GM10248 (cell line): ENCODE results near the gene TMIE.

Source experiments
- CTCF ChIA-PET: fragments of 300-600 bp; sonication (Branson Sonifier 250); formaldehyde crosslinking; extraction: SDS; loops from one replicate; lab custom pipeline; 2021; ENCODE audit warnings: antibody characterized with exemption; lab: Yijun Ruan, JAX
- POLR2A ChIA-PET: fragments of 350-650 bp; sonication (Branson Sonifier 250); formaldehyde crosslinking; extraction: SDS; loops from one replicate; lab custom pipeline; 2020; ENCODE audit warnings: antibody characterized with exemption; lab: Yijun Ruan, JAX
- DNase-seq: peaks from one replicate; pipeline ENCODE4 v3.0.0; 2012; ENCODE audit errors: extremely low spot score
- TF ChIP-seq, protein P1 (sequence below): IDR thresholded peaks from 2 replicates; pipeline ENCODE4 v1.5.1; 2012; ENCODE audit warnings: mild to moderate bottlenecking, low read depth; ENCODE audit errors: extremely low read depth, missing control alignments, control extremely low read depth

TMIE gene

DNA sequence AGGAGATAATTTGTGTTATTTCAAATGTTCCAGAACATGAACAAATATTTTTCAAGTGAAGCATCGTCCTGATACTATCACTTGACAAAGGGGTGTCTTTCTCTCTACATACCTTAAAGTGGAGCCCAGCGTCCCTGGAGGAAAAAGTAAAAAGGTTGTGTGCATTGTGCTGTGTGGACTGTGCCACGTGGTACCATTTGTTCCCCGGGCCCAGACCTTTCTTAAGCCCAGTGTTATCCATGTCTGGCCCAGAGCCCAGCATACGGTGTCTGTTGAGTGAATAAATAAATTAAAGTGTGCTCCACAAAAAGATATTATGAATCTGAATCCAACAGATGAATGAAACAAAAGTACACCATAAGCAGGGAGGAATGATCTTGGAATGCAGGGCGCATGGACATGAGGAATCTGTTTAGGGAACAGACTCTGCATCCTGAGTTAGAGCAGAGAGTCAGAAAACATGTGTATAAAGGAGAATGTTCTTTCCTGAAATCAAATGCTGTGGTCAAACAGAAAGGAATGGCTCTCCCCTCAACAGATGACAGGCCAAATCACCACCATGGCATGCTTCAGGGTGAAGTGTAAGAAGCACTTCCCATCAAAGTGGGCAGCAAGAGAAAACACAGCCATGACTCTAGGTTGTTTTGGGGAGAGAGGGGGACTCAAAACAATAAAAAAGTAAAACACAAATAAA is 24.6 kb downstream of the TMIE start:
- POLR2A ChIA-PET: no interaction called here
- TF ChIP-seq, protein P1, sequence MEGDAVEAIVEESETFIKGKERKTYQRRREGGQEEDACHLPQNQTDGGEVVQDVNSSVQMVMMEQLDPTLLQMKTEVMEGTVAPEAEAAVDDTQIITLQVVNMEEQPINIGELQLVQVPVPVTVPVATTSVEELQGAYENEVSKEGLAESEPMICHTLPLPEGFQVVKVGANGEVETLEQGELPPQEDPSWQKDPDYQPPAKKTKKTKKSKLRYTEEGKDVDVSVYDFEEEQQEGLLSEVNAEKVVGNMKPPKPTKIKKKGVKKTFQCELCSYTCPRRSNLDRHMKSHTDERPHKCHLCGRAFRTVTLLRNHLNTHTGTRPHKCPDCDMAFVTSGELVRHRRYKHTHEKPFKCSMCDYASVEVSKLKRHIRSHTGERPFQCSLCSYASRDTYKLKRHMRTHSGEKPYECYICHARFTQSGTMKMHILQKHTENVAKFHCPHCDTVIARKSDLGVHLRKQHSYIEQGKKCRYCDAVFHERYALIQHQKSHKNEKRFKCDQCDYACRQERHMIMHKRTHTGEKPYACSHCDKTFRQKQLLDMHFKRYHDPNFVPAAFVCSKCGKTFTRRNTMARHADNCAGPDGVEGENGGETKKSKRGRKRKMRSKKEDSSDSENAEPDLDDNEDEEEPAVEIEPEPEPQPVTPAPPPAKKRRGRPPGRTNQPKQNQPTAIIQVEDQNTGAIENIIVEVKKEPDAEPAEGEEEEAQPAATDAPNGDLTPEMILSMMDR: no peak
- DNase-seq: no peak
- CTCF ChIA-PET: interaction anchor here (0.9 to 1.4 kb wide), 3 partner anchors 11 to 20 kb away, joined by 3 to 5 read pairs (median 4); no protein-coding TSS in a partner anchor

DNA sequence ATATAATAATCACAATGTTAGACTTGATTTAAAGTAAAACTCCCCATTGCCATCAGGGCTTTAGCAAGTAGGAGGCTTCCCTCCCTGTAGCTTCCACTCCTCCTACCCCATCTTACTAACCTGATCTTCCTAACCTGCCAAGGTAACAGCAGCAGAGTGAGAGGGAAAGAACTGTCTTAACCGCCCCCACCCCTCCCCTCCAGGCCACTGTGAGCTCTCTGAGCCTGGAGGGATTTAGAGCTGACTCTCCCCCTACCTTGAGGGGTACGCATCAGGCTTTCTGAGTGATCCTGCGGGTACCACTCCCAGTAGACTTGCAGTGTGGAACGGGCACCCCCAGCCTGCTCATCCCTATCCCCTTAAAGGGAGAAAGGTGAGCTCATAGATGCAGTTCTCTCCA is 27.8 kb downstream of the TMIE start:
- ChIA-PET CTCF (interaction anchor here (1.0 to 1.7 kb wide), 4 partner anchors 9 to 181 kb away, joined by 3 to 7 read pairs (median 4); no protein-coding TSS in a partner anchor), POLR2A (no interaction called here)
- TF ChIP-seq, protein P1: no peak
- DNase-seq: no peak

DNA sequence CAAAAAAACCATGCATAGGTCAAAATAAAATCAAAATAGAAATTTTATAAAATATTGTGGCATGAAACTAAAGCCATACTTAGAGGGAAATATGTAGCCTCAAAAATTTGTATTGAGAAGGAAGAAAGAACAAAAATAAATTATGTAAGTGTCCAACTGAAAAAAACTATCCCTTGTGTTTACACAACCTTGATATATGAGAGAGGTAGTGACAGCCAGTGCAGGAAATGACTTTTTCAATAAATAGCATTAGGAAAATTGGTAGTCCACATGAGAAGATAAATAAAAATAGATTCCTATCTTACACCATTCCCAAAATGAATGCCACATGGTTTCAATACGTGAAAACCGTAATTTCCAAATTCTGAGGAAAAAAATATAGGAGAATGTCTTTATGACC is 29.6 kb downstream of the TMIE start:
- ChIA-PET CTCF (no interaction called here), POLR2A (no interaction called here)
- TF ChIP-seq, protein P1: no peak
- DNase-seq: no peak

DNA sequence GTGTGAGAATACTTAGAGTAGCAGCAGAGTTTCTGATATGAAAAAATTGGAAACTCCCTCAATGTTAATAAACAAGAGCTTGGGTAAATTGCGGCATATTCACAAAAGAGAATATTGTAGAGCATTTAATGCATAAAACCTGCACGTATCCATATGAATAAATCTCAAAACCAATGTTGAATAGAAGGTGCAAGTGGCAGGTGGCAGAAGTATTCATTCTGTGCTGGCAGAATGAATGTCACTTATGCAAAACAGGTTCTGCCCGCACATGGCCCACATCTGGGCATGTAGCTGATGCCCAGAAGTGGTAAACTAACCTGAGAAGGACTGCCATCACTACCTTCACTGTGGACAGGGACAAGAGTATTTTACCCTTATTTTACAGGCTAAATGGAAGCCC is 30.6 kb downstream of the TMIE start:
- ChIA-PET CTCF (no interaction called here), POLR2A (no interaction called here)
- TF ChIP-seq, protein P1: no peak
- no peak for DNase-seq

DNA sequence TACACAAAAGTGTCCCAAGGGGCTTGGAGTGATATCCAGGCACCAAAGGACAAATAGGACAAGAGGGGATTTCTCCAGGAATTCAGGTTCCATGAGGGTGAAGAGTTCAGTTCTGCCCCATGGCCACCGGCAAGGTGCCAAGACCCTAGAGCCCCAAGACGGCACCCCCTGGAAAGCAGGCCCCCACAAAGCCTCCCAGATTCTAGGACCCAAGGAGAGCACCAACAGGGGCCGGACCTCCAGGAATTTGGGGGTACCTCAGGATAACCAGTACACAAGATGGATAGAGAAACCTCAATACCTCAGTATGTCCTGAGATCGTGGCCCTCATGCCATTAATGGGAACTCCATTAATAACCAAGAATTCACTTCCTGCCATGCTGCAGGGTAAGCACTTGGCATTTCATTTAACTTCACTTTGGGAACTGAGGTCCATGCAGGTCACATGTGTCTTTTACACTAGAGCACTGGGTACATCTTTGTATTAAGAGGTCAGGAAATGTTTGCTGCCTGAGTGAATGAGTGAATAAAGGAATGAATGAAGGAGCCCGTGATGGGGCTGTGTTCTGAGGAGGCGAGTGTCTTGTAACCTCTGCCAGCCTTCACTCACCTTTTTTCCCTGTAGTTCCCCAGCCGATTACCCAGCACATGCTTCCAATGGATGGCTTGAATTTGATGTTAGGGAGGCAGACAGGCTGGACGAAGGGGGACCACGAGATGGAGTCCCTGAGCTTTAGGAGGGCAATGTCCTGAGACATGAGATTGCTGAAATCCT is 32.0 kb downstream of the TMIE start:
- ChIA-PET CTCF (no interaction called here), POLR2A (no interaction called here)
- TF ChIP-seq, protein P1: no peak
- DNase-seq: no peak

DNA sequence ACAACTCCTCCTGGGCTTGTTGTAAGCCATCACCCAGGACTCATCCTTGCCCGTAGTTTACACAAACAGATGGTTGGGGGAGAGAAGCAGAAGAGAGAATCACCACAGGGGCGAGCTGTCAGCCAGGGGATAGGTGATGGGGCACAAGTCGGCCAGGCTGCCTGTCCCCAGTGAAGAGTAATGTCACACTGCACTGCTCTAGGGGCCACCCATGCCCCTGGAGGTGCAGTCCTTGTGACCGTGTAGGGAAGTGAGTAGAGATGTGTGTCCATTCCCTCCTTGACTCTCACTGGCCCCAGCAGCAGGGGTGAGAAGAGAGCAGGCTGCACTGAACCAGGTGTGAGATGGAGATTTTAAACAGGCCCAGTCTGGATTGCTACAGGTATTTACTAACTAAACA is 33.6 kb downstream of the TMIE start:
- DNase-seq: no peak
- ChIA-PET CTCF (no interaction called here), POLR2A (no interaction called here)
- TF ChIP-seq, protein P1: no peak
